ENCODE measurements around the gene DHODH. TPM values are rescaled to one million over a fixed set of nuclear protein-coding genes. Genes with fewer than 3 reads are reported as not detected.

The DHODH gene
- total RNA-seq, 1 experiment from 2014 or later, result 19.0 TPM

DNA sequence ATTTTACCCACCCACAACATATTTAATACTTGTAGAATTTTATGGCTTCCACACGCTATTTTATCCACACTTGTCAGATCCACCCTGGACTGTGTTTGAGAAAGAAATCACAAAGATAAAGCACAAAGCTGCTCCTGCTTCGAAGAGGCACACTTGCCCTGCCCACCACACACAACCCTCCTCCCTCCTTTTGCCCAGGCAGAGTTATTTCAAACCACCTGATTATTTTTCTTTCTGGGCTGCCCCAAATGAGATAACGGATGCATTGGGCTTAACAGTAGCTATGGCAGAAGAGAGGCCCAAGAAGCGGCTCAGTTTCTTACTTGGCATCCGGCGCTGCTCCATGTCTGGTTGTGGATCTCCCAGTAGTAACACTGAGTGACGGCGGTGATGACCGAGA lies 35.5 kb upstream of the DHODH start:
- Mint-ChIP-seq H3K27ac (no peak overlapping the region), H3K9me3 (no peaks in the 10 kb centered on the region), H3K36me3 (no peaks in the 10 kb centered on the region), H3K27me3 (ENCODE audit: low read depth) (no peaks in the 10 kb centered on the region), H3K4me3 (no peak overlapping the region), H3K4me1 (no peaks in the 10 kb centered on the region)
- ChIA-PET CTCF (interaction anchor here (1.2 to 2.6 kb wide), 2 partner anchors 11 to 115 kb away, joined by 3 to 15 read pairs; no protein-coding TSS in a partner anchor), POLR2A (no interaction called here)
- ATAC-seq, result no peak
- DNase-seq (ENCODE audit: low spot score), result no peak
- TF ChIP-seq, protein P1, sequence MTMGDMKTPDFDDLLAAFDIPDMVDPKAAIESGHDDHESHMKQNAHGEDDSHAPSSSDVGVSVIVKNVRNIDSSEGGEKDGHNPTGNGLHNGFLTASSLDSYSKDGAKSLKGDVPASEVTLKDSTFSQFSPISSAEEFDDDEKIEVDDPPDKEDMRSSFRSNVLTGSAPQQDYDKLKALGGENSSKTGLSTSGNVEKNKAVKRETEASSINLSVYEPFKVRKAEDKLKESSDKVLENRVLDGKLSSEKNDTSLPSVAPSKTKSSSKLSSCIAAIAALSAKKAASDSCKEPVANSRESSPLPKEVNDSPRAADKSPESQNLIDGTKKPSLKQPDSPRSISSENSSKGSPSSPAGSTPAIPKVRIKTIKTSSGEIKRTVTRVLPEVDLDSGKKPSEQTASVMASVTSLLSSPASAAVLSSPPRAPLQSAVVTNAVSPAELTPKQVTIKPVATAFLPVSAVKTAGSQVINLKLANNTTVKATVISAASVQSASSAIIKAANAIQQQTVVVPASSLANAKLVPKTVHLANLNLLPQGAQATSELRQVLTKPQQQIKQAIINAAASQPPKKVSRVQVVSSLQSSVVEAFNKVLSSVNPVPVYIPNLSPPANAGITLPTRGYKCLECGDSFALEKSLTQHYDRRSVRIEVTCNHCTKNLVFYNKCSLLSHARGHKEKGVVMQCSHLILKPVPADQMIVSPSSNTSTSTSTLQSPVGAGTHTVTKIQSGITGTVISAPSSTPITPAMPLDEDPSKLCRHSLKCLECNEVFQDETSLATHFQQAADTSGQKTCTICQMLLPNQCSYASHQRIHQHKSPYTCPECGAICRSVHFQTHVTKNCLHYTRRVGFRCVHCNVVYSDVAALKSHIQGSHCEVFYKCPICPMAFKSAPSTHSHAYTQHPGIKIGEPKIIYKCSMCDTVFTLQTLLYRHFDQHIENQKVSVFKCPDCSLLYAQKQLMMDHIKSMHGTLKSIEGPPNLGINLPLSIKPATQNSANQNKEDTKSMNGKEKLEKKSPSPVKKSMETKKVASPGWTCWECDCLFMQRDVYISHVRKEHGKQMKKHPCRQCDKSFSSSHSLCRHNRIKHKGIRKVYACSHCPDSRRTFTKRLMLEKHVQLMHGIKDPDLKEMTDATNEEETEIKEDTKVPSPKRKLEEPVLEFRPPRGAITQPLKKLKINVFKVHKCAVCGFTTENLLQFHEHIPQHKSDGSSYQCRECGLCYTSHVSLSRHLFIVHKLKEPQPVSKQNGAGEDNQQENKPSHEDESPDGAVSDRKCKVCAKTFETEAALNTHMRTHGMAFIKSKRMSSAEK (CRISPR knock-in tag; IDR thresholded peaks at IDR 0.05; ENCODE audit: borderline replicate concordance), result no peak
- TF ChIP-seq, protein P2, sequence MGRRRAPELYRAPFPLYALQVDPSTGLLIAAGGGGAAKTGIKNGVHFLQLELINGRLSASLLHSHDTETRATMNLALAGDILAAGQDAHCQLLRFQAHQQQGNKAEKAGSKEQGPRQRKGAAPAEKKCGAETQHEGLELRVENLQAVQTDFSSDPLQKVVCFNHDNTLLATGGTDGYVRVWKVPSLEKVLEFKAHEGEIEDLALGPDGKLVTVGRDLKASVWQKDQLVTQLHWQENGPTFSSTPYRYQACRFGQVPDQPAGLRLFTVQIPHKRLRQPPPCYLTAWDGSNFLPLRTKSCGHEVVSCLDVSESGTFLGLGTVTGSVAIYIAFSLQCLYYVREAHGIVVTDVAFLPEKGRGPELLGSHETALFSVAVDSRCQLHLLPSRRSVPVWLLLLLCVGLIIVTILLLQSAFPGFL (CRISPR knock-in tag; IDR thresholded peaks at IDR 0.05; ENCODE audit: borderline replicate concordance), result no peak
- TF ChIP-seq NFYB (CRISPR knock-in tag; conservative IDR thresholded peaks at IDR 0.05; ENCODE audit: low read depth) (no peak), ELF4 (CRISPR knock-in tag; IDR thresholded peaks at IDR 0.05; ENCODE audit: low read depth) (no peak), E2F4 (CRISPR knock-in tag; IDR thresholded peaks at IDR 0.05; ENCODE audit: borderline replicate concordance, low read depth) (no peak), CDX4 (CRISPR knock-in tag; IDR thresholded peaks at IDR 0.05; ENCODE audit: borderline replicate concordance) (no peak), ZNF317 (CRISPR knock-in tag; IDR thresholded peaks at IDR 0.05; ENCODE audit: borderline replicate concordance, low read depth) (no peak), ZNF416 (CRISPR knock-in tag; IDR thresholded peaks at IDR 0.05) (no peak), RORB (CRISPR knock-in tag; IDR thresholded peaks at IDR 0.05) (no peak), HMGA2 (CRISPR knock-in tag; IDR thresholded peaks at IDR 0.05) (no peak), NR3C1 (CRISPR knock-in tag; conservative IDR thresholded peaks at IDR 0.05; ENCODE audit: low read depth) (no peak), ZNF263 (CRISPR knock-in tag; IDR thresholded peaks at IDR 0.05; ENCODE audit: low read depth) (no peak), SP1 (CRISPR knock-in tag; conservative IDR thresholded peaks at IDR 0.05) (no peak)
- TF ChIP-seq, protein P3, sequence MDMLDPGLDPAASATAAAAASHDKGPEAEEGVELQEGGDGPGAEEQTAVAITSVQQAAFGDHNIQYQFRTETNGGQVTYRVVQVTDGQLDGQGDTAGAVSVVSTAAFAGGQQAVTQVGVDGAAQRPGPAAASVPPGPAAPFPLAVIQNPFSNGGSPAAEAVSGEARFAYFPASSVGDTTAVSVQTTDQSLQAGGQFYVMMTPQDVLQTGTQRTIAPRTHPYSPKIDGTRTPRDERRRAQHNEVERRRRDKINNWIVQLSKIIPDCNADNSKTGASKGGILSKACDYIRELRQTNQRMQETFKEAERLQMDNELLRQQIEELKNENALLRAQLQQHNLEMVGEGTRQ (CRISPR knock-in tag; IDR thresholded peaks at IDR 0.05), result no peak
- TF ChIP-seq, protein P4, sequence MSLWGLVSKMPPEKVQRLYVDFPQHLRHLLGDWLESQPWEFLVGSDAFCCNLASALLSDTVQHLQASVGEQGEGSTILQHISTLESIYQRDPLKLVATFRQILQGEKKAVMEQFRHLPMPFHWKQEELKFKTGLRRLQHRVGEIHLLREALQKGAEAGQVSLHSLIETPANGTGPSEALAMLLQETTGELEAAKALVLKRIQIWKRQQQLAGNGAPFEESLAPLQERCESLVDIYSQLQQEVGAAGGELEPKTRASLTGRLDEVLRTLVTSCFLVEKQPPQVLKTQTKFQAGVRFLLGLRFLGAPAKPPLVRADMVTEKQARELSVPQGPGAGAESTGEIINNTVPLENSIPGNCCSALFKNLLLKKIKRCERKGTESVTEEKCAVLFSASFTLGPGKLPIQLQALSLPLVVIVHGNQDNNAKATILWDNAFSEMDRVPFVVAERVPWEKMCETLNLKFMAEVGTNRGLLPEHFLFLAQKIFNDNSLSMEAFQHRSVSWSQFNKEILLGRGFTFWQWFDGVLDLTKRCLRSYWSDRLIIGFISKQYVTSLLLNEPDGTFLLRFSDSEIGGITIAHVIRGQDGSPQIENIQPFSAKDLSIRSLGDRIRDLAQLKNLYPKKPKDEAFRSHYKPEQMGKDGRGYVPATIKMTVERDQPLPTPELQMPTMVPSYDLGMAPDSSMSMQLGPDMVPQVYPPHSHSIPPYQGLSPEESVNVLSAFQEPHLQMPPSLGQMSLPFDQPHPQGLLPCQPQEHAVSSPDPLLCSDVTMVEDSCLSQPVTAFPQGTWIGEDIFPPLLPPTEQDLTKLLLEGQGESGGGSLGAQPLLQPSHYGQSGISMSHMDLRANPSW (CRISPR knock-in tag; conservative IDR thresholded peaks at IDR 0.05; ENCODE audit: low read depth), result no peak
